Activated naive CD4-positive, alpha-beta T cell treated with anti-CD3 and anti-CD28 coated beads for 36 hours (primary cell): ENCODE data around the gene MAGEF1. TPM values are rescaled to one million over a fixed set of nuclear protein-coding genes. Genes with fewer than 3 reads are reported as not detected.
"Not testable (repeated sequence)": the region's sequence is repeated elsewhere in the genome, so short reads cannot be mapped to it uniquely, and the experiment has no call there.

Source experiments
- CTCF ChIA-PET: fragments of 350-600 bp; sonication (Branson Sonifier 250); formaldehyde crosslinking; loops from one replicate; lab custom pipeline; 2021; ENCODE audit warnings: antibody characterized with exemption; lab: Charles Lee
- DNase-seq: peaks from one replicate; pipeline ENCODE4 v3.0.0-alpha.2; 2020
- H3K27ac Mint-ChIP-seq: one replicate; pipeline ENCODE4 v1.8.0; 2021; ENCODE audit warnings: mild to moderate bottlenecking, mixed read lengths
- H3K27me3 Mint-ChIP-seq: one replicate; pipeline ENCODE4 v1.8.0; 2021; ENCODE audit warnings: low read depth, mixed read lengths
- H3K36me3 Mint-ChIP-seq: one replicate; pipeline ENCODE4 v1.8.0; 2021; ENCODE audit warnings: low read depth, mixed read lengths
- H3K4me1 Mint-ChIP-seq: one replicate; pipeline ENCODE4 v1.8.0; 2021; ENCODE audit warnings: low read depth, mixed read lengths
- H3K4me3 Mint-ChIP-seq: one replicate; pipeline ENCODE4 v1.8.0; 2021; ENCODE audit warnings: mild to moderate bottlenecking, moderate library complexity, mixed read lengths
- H3K9me3 Mint-ChIP-seq: one replicate; pipeline ENCODE4 v1.8.0; 2021; ENCODE audit warnings: mixed read lengths
- intact Hi-C: fragments of 100-400 bp; cut with micrococcal nuclease; formaldehyde crosslinking; loops from one replicate; pipeline ENCODE4 v1.15.1; 2023
- total RNA-seq, 2 experiments: library from RNA; stranded (reverse); gene quantifications; one replicate each; pipeline ENCODE4 v1.2.3, GENCODE V29; 2021

Gene MAGEF1
- total RNA-seq, 2 experiments from 2014 or later = 17.4 to 18.1 TPM

DNA sequence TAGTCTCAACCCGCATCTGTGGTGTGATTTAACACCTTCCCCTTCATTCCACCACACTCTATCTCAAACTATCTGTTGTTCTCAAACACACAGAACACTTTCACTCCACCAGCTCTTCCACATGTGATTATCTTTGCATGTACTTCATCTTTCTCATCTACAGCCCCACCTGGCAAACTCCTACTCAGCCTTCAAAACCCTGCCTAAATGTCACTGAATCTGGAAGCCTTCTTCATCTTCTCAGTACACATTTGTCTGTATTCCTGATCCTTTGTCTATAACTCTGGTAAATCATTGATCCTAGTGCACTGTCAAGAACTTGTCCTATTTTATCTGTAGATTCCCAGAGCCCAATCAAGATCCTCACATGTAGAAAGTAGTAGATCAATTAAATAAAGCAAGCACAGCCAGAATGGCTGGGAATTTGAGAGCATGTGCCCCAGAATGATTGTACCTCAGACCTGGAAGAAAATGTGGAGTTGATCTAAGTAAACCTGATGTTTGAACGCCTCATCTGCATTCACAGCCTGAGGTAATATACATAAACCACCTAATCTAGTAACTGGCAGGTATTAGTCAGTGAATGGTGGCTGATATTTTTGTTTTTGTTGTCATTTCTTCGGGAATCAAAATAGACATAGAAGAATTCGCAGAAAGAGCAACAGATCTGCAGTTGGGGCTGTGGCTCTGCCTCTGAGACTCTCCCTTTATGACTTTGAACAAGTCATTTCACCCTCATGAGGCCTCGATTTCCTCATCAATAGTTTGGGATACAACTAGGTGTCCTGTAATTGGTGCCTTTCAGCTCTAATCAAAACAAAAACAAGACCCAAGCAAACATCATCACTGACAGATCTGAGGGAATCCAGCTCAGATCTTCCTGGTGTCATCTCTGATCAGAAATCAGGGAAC is 28.0 kb upstream of the MAGEF1 start:
- no peak for DNase-seq
- no peaks in the 10 kb centered on the region for H3K27me3 Mint-ChIP-seq
- no peak overlapping the region for H3K27ac Mint-ChIP-seq
- H3K4me1 Mint-ChIP-seq = no peaks in the 10 kb centered on the region
- intact Hi-C loops = no loop called here
- no peaks in the 10 kb centered on the region for H3K9me3 Mint-ChIP-seq
- CTCF ChIA-PET = interaction anchor here (0.7 to 2.2 kb wide), 2 partner anchors 18 to 176 kb away, joined by 3 to 4 read pairs; no protein-coding TSS in a partner anchor
- no peak overlapping the region for H3K4me3 Mint-ChIP-seq
- H3K36me3 Mint-ChIP-seq = no peaks in the 10 kb centered on the region

DNA sequence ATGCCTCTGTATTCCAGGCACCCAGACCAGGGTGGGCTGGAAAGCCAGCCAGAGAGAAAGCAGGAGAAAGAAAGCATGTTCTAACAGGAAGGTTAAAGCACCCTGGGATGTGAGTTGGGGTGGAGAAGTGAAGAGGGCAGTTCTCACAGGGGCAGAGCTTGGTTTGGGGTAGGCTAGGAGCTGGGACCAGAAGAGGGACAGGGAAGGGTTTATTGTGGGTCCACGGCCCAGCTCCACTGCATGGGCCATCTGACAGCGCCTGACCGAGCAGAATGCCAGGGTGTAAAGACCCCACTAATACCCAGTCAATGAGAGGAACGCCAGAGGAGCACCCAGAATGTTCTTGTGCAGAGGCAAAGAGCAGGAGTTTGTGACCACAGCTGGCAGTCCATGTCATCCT is 27.1 kb upstream of the MAGEF1 start:
- no peak overlapping the region for H3K27ac Mint-ChIP-seq
- no peaks in the 10 kb centered on the region for H3K36me3 Mint-ChIP-seq
- CTCF ChIA-PET = no interaction called here
- DNase-seq = no peak
- no peak overlapping the region for H3K4me3 Mint-ChIP-seq
- no peaks in the 10 kb centered on the region for H3K4me1 Mint-ChIP-seq
- H3K27me3 Mint-ChIP-seq = no peaks in the 10 kb centered on the region
- intact Hi-C loops = no loop called here
- H3K9me3 Mint-ChIP-seq = no peaks in the 10 kb centered on the region

DNA sequence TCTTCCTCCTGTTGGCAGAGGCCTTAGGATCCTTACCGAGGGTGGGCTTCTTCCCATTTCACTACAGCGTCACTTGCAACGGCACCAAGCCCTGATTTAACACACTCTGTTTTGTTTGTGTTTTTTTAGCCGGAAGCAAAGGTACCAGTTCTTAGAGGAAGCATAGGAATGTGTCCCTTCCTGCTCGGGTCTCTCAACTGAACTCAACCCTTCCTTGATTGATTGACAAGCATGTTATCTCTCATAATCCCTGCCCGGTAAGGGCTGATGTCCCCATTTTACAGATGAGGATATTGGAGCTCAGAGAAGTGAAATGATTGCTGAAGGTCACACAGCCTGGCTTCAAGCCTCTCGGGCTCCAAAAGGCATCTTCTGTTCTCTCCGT is 26.6 kb upstream of the MAGEF1 start:
- CTCF ChIA-PET = interaction anchor here (1.5 kb wide), 1 partner anchor 177 kb away, joined by 5 read pairs; the partner anchor contains the start of gene EPHB3
- H3K27me3 Mint-ChIP-seq = no peaks in the 10 kb centered on the region
- DNase-seq = no peak
- no peaks in the 10 kb centered on the region for H3K4me1 Mint-ChIP-seq
- no peaks in the 10 kb centered on the region for H3K9me3 Mint-ChIP-seq
- no peak overlapping the region for H3K4me3 Mint-ChIP-seq
- H3K27ac Mint-ChIP-seq = no peak overlapping the region
- intact Hi-C loops = no loop called here
- no peaks in the 10 kb centered on the region for H3K36me3 Mint-ChIP-seq

DNA sequence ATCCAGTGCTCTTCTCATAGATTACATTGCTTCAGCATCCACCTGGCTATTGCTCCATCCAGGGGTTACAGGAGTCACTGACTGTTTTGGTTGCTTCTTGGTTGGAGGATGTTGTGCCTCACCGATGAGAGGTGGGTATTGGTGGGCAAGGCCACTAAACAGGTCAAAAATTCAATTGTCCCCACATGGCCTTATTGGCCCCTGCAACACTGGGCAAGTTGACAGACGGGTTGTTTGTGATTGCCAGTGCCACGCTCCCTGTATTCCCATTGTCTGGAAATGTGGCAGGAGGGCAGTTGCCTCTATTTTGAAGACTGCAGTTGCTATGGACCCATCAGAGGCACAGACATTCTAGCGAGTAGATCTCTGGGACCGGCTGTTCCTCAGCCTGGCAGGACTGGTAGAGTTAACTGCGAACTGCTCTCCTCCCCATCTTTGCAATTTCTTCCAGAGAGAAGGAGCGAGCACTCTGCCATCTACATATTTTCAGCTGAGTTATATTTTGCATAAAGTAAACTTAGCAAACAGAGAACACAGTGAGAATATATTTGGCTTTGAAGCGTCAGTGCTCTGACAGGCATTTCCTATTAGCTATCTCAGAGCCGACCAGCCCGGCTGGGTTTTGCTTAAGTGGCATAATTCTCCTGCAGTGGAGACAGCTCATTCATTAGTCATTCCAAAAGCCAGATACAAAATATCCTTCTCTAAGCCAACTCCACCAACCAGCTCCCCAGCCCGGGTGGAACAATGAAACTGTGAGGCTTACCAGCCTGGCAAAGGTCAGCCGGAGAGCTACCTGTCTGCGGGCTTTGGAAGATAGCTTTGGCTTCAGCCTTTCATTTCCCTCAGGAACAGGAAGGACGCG is 26.0 kb upstream of the MAGEF1 start:
- H3K4me1 Mint-ChIP-seq = no peaks in the 10 kb centered on the region
- intact Hi-C loops = no loop called here
- H3K36me3 Mint-ChIP-seq = no peaks in the 10 kb centered on the region
- no peak for DNase-seq
- CTCF ChIA-PET = interaction anchor here (1.3 to 1.5 kb wide), 2 partner anchors 11 to 177 kb away, joined by 5 read pairs; partner anchors contain the start of gene EPHB3
- no peaks in the 10 kb centered on the region for H3K9me3 Mint-ChIP-seq
- no peak overlapping the region for H3K27ac Mint-ChIP-seq
- no peak overlapping the region for H3K4me3 Mint-ChIP-seq
- no peaks in the 10 kb centered on the region for H3K27me3 Mint-ChIP-seq

DNA sequence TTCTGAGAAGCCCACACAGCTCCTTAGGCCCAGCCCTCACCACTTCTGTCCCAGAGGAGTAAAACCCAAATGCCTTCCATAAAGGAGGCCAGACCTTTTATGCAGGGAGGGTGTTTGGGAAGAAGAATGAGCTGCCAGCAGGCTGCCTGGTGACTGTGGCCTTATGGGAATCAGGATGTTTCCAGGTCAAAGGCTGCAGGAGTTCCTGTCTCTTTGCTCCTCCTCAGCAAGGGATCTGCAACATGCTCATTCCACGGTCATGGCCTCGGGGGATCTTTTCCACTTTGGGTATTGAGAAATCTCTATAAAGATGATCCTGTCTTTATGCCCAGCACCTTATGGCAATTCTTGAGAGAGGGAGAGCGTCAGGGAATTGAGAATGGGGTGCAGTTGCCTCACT is 25.2 kb upstream of the MAGEF1 start:
- H3K27me3 Mint-ChIP-seq = no peaks in the 10 kb centered on the region
- no peak overlapping the region for H3K4me3 Mint-ChIP-seq
- H3K4me1 Mint-ChIP-seq = no peaks in the 10 kb centered on the region
- H3K9me3 Mint-ChIP-seq = no peaks in the 10 kb centered on the region
- CTCF ChIA-PET = interaction anchor here (1.3 to 1.5 kb wide), 2 partner anchors 10 to 176 kb away, joined by 5 read pairs; partner anchors contain the start of gene EPHB3
- DNase-seq = no peak
- no peak overlapping the region for H3K27ac Mint-ChIP-seq
- intact Hi-C loops = no loop called here
- H3K36me3 Mint-ChIP-seq = no peaks in the 10 kb centered on the region

DNA sequence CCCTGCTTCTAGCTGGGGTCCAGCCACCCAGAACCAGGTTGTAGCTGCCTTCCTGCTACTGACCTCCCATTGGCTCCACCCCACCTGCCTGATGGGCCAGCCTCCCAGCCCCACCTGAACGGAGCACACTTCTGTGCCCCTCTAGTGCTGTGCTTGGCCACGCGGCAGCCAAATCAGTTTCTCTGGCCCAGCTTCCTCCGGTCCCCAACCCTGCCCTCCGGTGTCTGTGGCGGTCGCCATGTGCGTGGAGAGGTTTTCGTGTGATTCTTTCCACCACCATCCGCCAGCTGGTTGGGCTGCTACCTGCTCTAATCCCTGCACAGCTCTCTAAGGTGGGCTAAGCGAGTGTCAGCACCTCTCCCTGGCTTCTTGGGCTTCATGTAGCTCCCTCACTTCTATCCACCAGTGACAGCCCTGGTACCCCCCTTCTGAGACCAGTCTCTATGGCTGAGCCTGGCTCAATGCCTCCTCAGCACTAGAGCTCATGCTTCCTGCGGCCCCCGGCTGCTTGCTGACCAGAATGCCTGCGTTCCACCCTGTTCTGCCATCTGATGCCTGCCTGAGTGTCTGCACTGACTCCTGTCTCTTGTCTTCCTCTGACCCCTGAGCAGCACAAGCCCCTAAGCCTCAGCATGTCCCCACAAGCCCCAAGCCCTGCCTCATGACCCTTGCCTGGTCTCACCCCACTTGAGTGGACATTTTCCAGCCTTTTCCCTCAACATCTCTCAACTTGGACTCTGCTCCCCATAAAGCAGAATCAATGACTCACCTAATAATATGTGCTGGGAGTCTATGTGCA is 23.2 kb upstream of the MAGEF1 start:
- DNase-seq = no peak
- intact Hi-C loops = no loop called here
- CTCF ChIA-PET = interaction anchor here (1.2 to 1.5 kb wide), 2 partner anchors 11 to 66 kb away, joined by 3 to 4 read pairs; no protein-coding TSS in a partner anchor
- Mint-ChIP-seq H3K9me3 (no peaks in the 10 kb centered on the region), H3K4me1 (no peaks in the 10 kb centered on the region), H3K27ac (no peak overlapping the region), H3K36me3 (no peaks in the 10 kb centered on the region), H3K27me3 (no peaks in the 10 kb centered on the region), H3K4me3 (no peak overlapping the region)

DNA sequence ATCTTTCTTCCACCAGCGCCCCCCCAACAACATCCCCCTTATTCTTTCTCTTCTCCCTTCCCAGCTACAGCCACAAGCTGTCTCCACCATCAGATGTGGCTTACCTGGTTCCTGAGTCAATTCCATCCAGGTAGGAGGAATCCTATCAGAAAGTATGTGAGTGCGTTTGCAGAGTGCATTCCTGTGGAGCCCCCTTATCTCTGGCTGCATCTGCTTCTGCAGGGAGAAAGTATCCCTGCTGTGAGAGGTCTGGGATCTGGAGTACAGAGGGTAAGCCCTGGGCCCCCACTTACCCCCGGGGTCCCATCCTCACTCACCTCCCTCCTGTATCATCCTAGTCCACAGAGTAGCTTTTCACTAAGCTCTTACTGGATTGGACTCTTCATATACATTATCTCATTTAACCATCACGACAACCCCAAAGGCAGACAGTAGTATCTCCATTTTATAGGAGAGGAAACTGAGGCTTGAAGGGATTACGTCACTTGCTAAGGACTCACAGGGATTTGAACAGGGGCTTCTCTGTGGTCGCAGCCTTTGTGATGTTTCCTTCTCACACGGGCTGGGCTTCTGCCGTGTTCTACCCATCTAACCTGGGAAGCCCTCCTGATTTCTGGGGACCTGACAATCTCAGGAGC is 22.2 kb upstream of the MAGEF1 start:
- H3K36me3 Mint-ChIP-seq = no peaks in the 10 kb centered on the region
- H3K9me3 Mint-ChIP-seq = no peaks in the 10 kb centered on the region
- H3K4me3 Mint-ChIP-seq = no peak overlapping the region
- intact Hi-C loops = no loop called here
- no peaks in the 10 kb centered on the region for H3K4me1 Mint-ChIP-seq
- CTCF ChIA-PET = interaction anchor here (1.2 to 1.6 kb wide), 3 partner anchors 10 to 173 kb away, joined by 3 to 5 read pairs (median 4); no protein-coding TSS in a partner anchor
- no peak overlapping the region for H3K27ac Mint-ChIP-seq
- no peaks in the 10 kb centered on the region for H3K27me3 Mint-ChIP-seq
- no peak for DNase-seq

DNA sequence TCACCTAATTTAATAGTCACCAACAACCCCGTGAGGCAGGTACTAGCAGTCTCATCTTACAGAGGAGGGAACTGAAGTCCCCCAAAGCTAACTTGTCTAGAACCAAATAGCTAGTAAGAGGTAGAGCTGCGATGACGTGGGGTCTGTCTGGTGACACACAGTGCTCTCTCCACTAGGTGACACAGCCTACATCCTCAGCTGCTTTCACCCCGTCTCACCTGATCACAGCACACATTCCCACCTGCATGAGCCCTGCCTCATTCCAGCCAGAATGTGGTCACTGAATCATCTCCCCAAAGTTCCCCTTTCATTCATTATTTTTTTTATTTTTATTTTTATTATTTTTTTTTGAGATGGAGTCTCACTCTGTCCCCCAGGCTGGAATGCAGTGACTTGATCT is 21.3 kb upstream of the MAGEF1 start:
- H3K36me3 Mint-ChIP-seq = no peaks in the 10 kb centered on the region
- no peaks in the 10 kb centered on the region for H3K27me3 Mint-ChIP-seq
- H3K27ac Mint-ChIP-seq = no peak overlapping the region
- H3K4me1 Mint-ChIP-seq = no peaks in the 10 kb centered on the region
- H3K4me3 Mint-ChIP-seq = no peak overlapping the region
- CTCF ChIA-PET = interaction anchor here (1.6 kb wide), 1 partner anchor 172 kb away, joined by 5 read pairs; no protein-coding TSS in a partner anchor
- intact Hi-C loops = no loop called here
- H3K9me3 Mint-ChIP-seq = no peaks in the 10 kb centered on the region
- no peak for DNase-seq

DNA sequence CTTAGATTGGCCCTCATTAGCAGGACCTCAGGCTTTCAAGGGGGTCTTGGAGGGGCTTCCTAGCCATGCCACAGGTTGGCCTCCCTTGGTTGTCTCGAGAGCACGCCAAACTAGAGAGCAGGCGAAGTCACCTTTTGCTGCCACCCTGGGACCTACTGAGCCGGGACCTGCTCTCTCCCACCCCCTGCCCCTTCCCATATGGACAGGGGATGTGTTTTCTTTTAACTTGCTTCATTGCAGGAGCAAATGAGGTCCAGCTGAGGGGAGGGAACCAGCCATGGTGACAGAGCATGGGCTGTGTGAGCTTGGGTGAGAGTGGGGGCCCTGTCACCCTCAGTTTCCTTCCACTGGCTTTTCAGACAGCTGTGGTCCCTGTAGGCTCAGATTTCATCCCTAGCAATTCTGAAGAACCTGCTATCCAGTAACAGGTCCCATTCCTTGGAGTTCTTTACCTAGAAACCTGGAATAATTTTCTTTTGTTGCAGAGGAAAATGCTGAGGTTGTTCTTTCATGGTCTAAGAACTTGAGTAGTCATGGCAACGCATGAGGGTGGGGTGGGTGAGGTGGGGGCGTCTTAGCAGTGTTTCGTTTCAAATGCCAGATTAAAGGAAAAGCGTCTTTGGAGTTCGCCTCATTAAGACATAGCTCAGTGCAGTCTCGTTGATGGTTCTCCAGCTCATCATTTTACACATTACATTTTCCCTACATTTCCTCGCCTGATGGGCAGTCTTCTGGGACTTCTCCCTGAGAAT is 20.1 kb upstream of the MAGEF1 start:
- H3K4me1 Mint-ChIP-seq = no peaks in the 10 kb centered on the region
- intact Hi-C loops = no loop called here
- CTCF ChIA-PET = interaction anchor here (0.5 kb wide), 1 partner anchor 67 kb away, joined by 3 read pairs; no protein-coding TSS in a partner anchor
- DNase-seq = no peak
- H3K27me3 Mint-ChIP-seq = no peaks in the 10 kb centered on the region
- no peaks in the 10 kb centered on the region for H3K36me3 Mint-ChIP-seq
- no peak overlapping the region for H3K27ac Mint-ChIP-seq
- no peak overlapping the region for H3K4me3 Mint-ChIP-seq
- no peaks in the 10 kb centered on the region for H3K9me3 Mint-ChIP-seq

DNA sequence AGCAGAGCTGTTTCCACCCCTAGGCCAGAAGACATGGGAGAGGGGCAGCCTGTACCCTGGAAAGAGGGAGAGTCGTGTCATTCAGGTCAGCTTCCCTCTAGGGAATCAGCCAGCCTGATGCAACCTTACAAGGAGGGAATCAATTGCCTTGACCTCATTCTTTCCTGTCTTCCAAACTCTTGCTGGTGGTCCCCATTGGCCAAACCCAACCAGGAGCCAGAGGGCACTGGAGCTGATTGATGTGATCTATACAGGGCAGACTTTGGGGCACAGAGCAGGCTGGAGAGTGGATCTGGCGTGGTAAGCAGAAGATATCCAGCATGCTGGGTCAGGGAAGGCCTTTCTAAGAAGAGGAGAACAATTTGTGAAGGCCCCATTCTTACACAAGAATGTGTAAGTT is 19.1 kb upstream of the MAGEF1 start:
- no peak overlapping the region for H3K4me3 Mint-ChIP-seq
- CTCF ChIA-PET = no interaction called here
- H3K36me3 Mint-ChIP-seq = no peaks in the 10 kb centered on the region
- no peak for DNase-seq
- no peaks in the 10 kb centered on the region for H3K9me3 Mint-ChIP-seq
- no peak overlapping the region for H3K27ac Mint-ChIP-seq
- intact Hi-C loops = no loop called here
- no peaks in the 10 kb centered on the region for H3K4me1 Mint-ChIP-seq
- no peaks in the 10 kb centered on the region for H3K27me3 Mint-ChIP-seq

DNA sequence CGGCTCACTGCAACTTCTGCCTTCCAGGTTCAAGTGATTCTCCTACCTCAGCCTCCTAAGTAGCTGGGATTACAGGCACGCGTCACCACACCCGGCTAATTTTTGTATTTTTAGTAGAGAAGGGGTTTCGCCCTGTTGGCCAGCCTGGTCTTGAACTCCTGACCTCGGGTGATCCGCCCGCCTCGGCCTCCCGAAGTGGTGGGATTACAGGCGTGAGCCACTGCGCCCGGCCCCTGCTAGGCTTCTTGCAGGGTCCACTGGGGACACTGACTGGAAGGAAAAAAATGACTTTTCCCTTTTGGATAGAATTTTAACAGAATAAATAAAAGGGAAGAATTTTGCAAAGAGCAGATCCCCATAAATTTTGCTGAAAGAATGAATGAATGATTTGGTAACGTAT is 17.3 kb upstream of the MAGEF1 start:
- CTCF ChIA-PET, H3K27ac Mint-ChIP-seq, H3K36me3 Mint-ChIP-seq, H3K27me3 Mint-ChIP-seq, DNase-seq, H3K4me1 Mint-ChIP-seq, H3K9me3 Mint-ChIP-seq, H3K4me3 Mint-ChIP-seq, intact Hi-C loops: not testable (repeated sequence)
